ENCODE data around the gene ADGRV1.

Gene ADGRV1

GRCh38 chr5:90874066-90874465 is 315.5 kb downstream of the ADGRV1 start:
- no peak for DNase-seq (ENCODE audit: low read depth)

DNA sequence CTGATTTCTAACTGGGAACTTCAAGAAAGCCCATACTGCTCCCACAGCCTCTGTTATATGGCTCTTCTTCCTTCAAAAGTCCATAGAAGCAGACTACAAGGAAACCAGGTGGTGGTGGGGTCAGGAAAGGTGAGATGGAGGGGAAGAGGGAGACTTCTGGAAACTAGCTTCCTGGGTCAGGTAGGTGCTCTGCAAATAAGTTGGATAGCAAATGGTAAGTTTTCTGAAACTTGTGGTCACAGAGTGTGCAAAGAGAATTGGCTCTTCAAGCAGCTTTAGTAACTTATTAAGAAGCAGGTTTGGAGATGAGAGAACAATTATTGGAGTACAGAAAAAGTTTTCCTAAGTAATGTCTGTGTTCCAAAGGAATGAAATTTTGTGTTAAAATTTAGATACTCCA is 316.9 kb downstream of the ADGRV1 start:
- no peak for DNase-seq (ENCODE audit: low read depth)

DNA sequence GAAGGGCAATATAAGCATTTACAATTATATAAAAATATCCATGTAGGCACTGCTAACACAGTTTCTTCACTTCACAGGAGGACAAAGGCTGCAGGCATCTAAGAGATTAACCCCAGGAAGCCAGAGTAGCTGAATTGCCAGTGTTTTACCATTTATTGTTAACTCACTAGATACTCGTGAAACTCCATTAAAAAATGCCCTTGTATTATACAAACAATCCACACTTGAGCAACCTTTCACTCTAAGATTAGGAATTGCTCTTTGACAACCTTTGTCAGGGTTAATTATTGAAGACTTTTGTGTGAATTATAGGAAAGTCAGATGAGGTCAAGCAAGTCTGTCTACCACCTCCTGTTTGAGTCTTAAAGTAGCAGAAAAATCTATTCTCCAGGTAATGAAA is 317.8 kb downstream of the ADGRV1 start:
- DNase-seq (ENCODE audit: low read depth) = no peak

DNA sequence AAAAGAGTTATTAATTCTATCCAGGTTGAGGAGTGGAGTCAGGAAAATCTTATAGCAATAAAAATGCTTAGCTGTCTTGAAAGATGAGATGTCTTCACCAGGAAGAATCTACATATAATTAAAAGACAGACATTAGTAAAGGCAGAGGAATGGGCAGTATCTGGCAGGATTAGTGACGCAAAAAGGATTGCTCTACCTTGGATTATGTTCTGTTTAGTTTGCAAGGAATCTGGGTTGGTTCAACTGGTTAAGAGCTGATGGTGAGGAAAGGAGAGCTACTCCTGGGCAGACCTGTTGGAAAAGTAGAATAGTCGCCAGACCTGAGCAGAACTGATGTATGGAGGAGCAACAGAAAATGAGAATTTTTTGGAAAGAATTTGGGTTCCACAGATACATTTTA is 318.5 kb downstream of the ADGRV1 start:
- DNase-seq (ENCODE audit: low read depth) = no peak

GRCh38 chr5:90878081-90878480 is 319.5 kb downstream of the ADGRV1 start:
- DNase-seq (ENCODE audit: low read depth) = no peak

DNA sequence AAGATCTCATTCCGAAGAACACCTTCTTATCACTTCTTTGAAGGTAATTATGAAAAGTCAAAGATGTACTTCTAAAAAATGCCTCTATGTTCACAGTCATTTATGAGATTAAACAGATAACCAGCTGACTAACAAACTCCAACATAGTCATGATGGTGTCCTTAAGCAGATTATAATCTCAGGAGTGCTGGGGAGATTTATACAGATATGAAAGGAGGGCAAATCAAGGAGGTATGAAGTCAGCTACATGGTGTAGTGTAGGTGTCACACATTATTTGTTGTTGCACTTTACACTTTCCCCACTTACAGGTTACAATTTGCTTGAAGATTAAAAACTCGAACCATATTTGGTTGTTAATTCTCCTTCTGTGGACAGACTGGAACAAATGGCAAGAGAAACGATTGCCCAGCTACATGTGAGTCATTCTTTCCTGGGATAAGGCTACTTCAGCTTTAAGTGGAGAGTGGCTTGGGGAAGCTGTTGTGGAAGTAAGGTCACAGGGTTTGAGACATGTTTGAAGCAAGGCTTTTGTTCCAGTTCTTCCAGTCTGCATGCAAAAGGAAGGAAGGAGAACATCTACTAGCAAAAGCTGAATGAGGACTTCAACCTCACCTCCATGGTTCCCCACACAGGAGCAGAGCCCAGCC is 320.1 kb downstream of the ADGRV1 start:
- no peak for DNase-seq (ENCODE audit: low read depth)

- no peak for DNase-seq (ENCODE audit: low read depth)
These were observed 323.1 kb downstream of the ADGRV1 start for GRCh38 chr5:90881626-90882150.

GRCh38 chr5:90882448-90882847 is 323.9 kb downstream of the ADGRV1 start:
- DNase-seq (ENCODE audit: low read depth) = no peak

DNA sequence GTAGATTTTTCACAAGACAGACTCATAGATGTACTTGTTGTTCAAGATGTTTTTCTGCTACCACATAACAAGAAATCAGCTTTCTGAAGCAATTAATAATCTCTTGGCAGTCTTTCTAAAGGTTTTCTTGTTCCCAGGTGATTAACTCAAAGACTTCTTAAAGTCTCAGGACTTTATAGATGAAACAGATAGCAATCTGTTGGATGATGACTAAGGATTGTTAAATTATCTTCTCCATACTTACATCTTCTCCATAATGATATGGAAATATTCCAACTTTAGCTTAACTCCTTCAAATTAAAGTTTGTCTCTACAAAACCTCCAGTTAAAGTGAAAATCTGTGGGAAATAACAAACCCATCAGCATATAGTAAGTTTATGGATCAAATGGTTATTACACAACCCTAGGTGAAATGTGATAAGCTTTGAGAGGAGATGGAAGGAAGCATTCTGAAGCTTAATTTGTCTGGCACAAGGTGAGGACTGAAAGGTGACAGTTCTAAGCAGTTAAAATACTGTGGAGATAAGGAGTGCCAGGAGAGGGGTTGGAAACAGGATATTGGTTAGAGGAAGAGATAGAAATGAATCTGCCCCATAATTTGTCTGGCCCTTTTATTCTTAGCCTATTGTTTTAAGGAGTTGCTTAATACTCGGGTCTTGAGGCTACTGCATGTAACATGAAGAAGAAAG is 326.7 kb downstream of the ADGRV1 start:
- DNase-seq (ENCODE audit: low read depth) = no peak

DNA sequence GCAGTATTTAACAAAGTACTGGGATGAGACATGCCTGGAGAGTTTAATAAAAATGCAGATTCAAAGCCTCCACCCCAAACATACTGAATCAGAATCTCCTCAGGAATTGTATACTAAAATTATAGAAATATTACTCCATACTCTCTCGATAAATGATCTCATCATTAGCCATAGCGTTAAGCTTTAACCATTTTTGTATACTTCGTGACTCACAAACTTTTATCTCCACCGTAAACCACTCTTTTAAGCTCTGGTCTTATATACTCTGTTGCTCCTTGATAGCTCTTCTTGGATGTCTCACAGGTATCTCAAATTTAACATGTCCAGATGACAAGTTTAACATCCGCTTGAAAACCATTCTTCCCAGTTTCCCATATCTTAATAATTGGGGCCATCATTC is 327.8 kb downstream of the ADGRV1 start:
- DNase-seq (ENCODE audit: low read depth) = no peak

DNA sequence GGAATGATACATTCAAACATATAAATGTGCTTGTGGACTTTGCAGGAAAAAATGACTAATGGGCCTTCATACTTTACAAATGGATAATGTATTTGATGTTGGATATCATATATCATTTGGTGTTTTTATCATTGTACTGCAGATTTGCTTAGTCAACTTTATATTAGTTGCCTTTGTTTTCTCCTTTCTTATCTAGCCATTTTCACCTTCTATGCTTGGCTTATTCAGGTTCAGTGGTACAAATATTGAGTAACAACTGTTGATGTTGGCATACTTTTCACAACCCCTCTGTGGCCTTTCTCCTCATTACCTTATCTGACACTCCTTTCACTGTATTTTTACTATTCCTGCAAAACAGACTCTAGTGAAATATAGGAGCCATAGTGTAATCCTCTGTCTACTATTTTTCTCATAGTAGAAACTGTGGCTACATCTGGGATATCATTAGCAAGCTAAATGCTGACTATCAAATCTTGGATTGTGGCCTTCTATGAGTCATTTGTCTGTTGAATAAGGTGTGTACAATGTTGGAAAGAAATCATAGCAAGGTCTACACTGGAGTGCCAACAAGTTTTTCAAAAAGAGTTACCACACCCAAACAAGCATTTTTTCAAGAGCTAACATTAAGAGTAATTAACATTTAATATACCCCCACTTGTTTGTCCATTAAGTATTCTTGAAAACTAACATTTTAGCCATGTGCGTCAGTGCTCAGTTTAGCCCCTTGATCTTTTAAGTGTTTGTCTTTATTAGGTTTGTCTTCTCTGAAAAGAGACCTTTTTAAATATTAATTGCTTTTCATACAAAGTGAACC is 330.1 kb downstream of the ADGRV1 start:
- no peak for DNase-seq (ENCODE audit: low read depth)

DNA sequence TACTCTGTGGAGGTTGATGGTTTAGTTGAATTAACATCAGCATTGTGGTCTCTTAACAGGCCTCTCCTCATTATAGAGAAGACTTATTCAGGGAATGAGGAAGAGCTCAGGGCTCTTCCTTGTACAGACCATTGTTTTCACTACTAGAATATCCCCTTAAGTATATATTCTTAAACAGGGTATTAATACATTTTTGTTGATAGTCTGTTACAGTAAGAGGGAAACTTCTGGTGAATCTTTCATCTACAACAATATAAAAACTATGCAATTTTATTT is 330.7 kb downstream of the ADGRV1 start:
- DNase-seq (ENCODE audit: low read depth) = no peak

DNA sequence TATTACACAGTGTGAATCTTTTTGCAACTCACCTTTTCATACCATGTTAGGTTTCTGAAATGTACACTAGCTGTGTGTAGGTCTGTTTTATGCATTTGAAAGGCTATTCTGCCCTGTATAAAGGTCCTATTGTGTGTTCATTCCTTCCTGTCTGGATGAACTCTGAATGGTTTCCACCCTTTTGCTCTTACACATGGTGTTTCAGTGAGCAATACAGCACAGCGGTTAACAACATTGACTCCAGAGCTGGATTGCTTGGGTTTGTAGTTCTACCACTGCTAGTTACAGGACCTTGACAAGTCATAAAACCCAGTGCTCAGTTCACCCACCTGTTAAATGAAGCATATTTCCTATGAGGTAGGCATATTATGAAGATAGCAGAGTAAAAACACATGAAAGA is 331.6 kb downstream of the ADGRV1 start:
- DNase-seq (ENCODE audit: low read depth) = no peak

- no peak for DNase-seq (ENCODE audit: low read depth)
These were observed 336.3 kb downstream of the ADGRV1 start for GRCh38 chr5:90894866-90895420.

GRCh38 chr5:90897618-90898017 is 339.0 kb downstream of the ADGRV1 start:
- DNase-seq (ENCODE audit: low read depth) = no peak

- no peak for DNase-seq (ENCODE audit: low read depth)
These were observed 339.9 kb downstream of the ADGRV1 start for GRCh38 chr5:90898326-90899013.

GRCh38 chr5:90899014-90899604 is 340.5 kb downstream of the ADGRV1 start:
- no peak for DNase-seq (ENCODE audit: low read depth)

GRCh38 chr5:90901261-90901660 is 342.7 kb downstream of the ADGRV1 start:
- no peak for DNase-seq (ENCODE audit: low read depth)

DNA sequence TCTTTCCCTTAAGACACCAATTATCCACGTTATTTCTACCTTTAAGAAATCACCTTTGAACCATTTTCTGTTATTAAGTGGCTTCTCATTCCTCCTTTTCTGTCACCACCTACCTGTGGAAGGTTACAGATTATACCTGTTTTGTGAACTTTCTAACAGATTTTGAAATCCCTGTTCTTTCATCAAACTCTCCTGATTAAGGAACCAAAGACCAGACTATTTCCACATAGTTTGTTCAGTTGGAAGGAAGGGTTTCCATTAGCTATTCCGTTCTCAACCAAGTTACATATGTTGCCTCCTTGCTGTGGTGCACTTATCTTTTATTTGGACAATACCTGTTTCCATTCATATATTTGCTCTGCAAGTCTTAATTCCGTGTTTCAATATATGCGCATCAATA is 343.6 kb downstream of the ADGRV1 start:
- DNase-seq (ENCODE audit: low read depth) = no peak

DNA sequence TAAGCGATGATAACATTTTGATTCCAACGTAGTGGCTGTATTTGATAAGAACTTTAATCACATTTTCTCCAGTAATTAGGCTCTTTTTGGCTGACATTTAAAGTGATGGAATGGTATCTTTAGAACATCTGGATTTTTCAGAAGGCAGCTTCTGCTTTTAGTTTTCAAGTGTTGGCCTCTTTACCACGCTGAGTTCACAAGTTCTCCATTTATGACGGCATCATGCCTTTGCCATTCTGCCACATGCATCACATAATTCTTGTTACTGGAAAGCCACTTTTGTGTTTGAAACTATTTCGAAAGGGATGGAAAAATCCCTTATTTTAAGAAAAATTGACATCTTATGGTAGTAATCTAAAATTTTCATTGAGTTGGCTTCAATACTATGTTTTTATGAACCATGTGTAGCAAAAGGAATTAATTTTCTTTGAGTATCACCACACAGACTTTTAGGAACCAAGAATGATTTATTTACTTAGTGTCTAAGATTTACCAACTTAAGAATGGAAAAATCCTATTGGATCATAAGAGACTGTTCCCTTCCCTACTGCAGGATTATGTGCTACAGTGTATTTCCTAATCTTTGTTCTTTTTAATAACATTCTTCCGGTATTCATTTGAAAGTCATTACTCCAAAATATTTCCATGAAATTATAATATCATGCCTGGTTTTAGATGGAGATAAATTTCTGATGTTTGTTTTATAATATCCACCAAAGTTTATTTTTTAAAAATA is 344.2 kb downstream of the ADGRV1 start:
- DNase-seq (ENCODE audit: low read depth) = no peak

DNA sequence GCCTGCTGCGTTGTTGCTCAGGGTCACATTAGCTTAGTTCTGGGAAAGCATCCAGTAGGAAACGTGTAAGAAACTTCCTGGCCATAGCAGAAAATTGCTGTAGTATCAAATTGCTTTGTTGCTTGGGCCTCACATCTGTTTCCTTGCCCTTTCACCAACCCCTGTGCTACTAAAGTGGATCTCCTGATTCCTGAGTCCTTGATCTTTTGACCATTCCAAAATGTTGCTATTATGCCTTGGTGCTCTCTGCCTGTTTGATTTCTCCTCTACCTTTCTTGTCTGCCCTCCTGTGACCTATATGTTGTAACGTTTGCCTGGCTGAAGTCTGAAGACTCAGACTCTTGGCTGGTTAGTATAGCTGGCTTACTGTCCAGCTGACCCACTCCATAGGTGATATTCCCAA is 350.5 kb downstream of the ADGRV1 start:
- DNase-seq (ENCODE audit: low read depth) = no peak

All from stimulated activated CD8-positive, alpha-beta memory T cell treated with anti-CD3 and anti-CD28 coated beads, Interleukin-7, amount 100 ng/mL, for 24 hours (primary cell).